ENCODE measurements around the gene RCC1.

RCC1 gene

GRCh38 chr1:28494737-28495136 lies 11.1 kb upstream of the RCC1 start:
- Histone ChIP-seq H3K36me3 (ENCODE audit: insufficient read depth, low read length) (peaks cover 13% of the 10 kb centered on the region), H3K79me2 (ENCODE audit: control insufficient read depth, insufficient read depth, low read length, unreplicated experiment) (no peaks in the 10 kb centered on the region), H2AFZ (ENCODE audit: low read length, unreplicated experiment) (no peak overlapping the region), H3K4me1 (ENCODE audit: control insufficient read depth, insufficient read depth, low read length, unreplicated experiment) (no peaks in the 10 kb centered on the region), H3K27me3 (ENCODE audit: insufficient read depth, low read length) (no peaks in the 10 kb centered on the region), H3K27ac (ENCODE audit: low read depth, low read length) (no peak overlapping the region), H3K4me3 (ENCODE audit: low read depth, low read length) (no peak overlapping the region)

GRCh38 chr1:28499553-28499952 lies 6.3 kb upstream of the RCC1 start:
- Histone ChIP-seq H3K27ac (ENCODE audit: low read depth, low read length) (no peak overlapping the region), H3K4me1 (ENCODE audit: control insufficient read depth, insufficient read depth, low read length, unreplicated experiment) (peaks cover 5% of the 10 kb centered on the region), H2AFZ (ENCODE audit: low read length, unreplicated experiment) (no peak overlapping the region), H3K36me3 (ENCODE audit: insufficient read depth, low read length) (peaks cover 2% of the 10 kb centered on the region), H3K4me3 (ENCODE audit: low read depth, low read length) (no peak overlapping the region), H3K79me2 (ENCODE audit: control insufficient read depth, insufficient read depth, low read length, unreplicated experiment) (no peaks in the 10 kb centered on the region), H3K27me3 (ENCODE audit: insufficient read depth, low read length) (no peaks in the 10 kb centered on the region)

- Histone ChIP-seq H3K36me3 (ENCODE audit: insufficient read depth, low read length) (peaks cover 8% of the 10 kb centered on the region), H3K27me3 (ENCODE audit: insufficient read depth, low read length) (no peaks in the 10 kb centered on the region), H3K4me3 (ENCODE audit: low read depth, low read length) (no peak overlapping the region), H3K79me2 (ENCODE audit: control insufficient read depth, insufficient read depth, low read length, unreplicated experiment) (peaks cover 14% of the 10 kb centered on the region), H2AFZ (ENCODE audit: low read length, unreplicated experiment) (no peak overlapping the region), H3K4me1 (ENCODE audit: control insufficient read depth, insufficient read depth, low read length, unreplicated experiment) (peaks cover 5% of the 10 kb centered on the region), H3K27ac (ENCODE audit: low read depth, low read length) (no peak overlapping the region)
Observed at GRCh38 chr1:28501925-28502324, 3.9 kb upstream of the RCC1 start.

- Histone ChIP-seq H3K27me3 (ENCODE audit: insufficient read depth, low read length) (no peaks in the 10 kb centered on the region), H3K27ac (ENCODE audit: low read depth, low read length) (no peak overlapping the region), H3K36me3 (ENCODE audit: insufficient read depth, low read length) (peaks cover 20% of the 10 kb centered on the region), H3K4me3 (ENCODE audit: low read depth, low read length) (no peak overlapping the region), H3K79me2 (ENCODE audit: control insufficient read depth, insufficient read depth, low read length, unreplicated experiment) (peaks cover 26% of the 10 kb centered on the region), H3K4me1 (ENCODE audit: control insufficient read depth, insufficient read depth, low read length, unreplicated experiment) (peaks cover 8% of the 10 kb centered on the region), H2AFZ (ENCODE audit: low read length, unreplicated experiment) (no peak overlapping the region)
Observed at GRCh38 chr1:28503117-28503516, 2.7 kb upstream of the RCC1 start.

GRCh38 chr1:28506907-28507246 lies 1.0 kb downstream of the RCC1 start:
- Histone ChIP-seq H2AFZ (ENCODE audit: low read length, unreplicated experiment) (no peak overlapping the region), H3K4me1 (ENCODE audit: control insufficient read depth, insufficient read depth, low read length, unreplicated experiment) (peaks cover 32% of the 10 kb centered on the region), H3K4me3 (ENCODE audit: low read depth, low read length) (peak overlapping the region; percentile 80), H3K27ac (ENCODE audit: low read depth, low read length) (peak overlapping the region; percentile 96), H3K79me2 (ENCODE audit: control insufficient read depth, insufficient read depth, low read length, unreplicated experiment) (peaks cover 51% of the 10 kb centered on the region), H3K36me3 (ENCODE audit: insufficient read depth, low read length) (peaks cover 49% of the 10 kb centered on the region), H3K27me3 (ENCODE audit: insufficient read depth, low read length) (no peaks in the 10 kb centered on the region)

- peaks cover 32% of the 10 kb centered on the region for H3K4me1 ChIP-seq (ENCODE audit: control insufficient read depth, insufficient read depth, low read length, unreplicated experiment)
- no peaks in the 10 kb centered on the region for H3K27me3 ChIP-seq (ENCODE audit: insufficient read depth, low read length)
- peak overlapping the region; percentile 96 for H3K27ac ChIP-seq (ENCODE audit: low read depth, low read length)
- H3K79me2 ChIP-seq (ENCODE audit: control insufficient read depth, insufficient read depth, low read length, unreplicated experiment) = peaks cover 51% of the 10 kb centered on the region
- peak overlapping the region; percentile 80 for H3K4me3 ChIP-seq (ENCODE audit: low read depth, low read length)
- H3K36me3 ChIP-seq (ENCODE audit: insufficient read depth, low read length) = peaks cover 49% of the 10 kb centered on the region
- H2AFZ ChIP-seq (ENCODE audit: low read length, unreplicated experiment) = no peak overlapping the region
Observed at GRCh38 chr1:28507247-28507645, 1.4 kb downstream of the RCC1 start.

- Histone ChIP-seq H3K4me1 (ENCODE audit: control insufficient read depth, insufficient read depth, low read length, unreplicated experiment) (peaks cover 32% of the 10 kb centered on the region), H3K27ac (ENCODE audit: low read depth, low read length) (peak overlapping the region; percentile 96), H3K36me3 (ENCODE audit: insufficient read depth, low read length) (peaks cover 49% of the 10 kb centered on the region), H2AFZ (ENCODE audit: low read length, unreplicated experiment) (no peak overlapping the region), H3K27me3 (ENCODE audit: insufficient read depth, low read length) (no peaks in the 10 kb centered on the region), H3K79me2 (ENCODE audit: control insufficient read depth, insufficient read depth, low read length, unreplicated experiment) (peaks cover 51% of the 10 kb centered on the region), H3K4me3 (ENCODE audit: low read depth, low read length) (peak overlapping the region; percentile 80)
Observed at GRCh38 chr1:28507646-28508434, 2.0 kb downstream of the RCC1 start.

GRCh38 chr1:28508435-28508754 lies 2.6 kb downstream of the RCC1 start:
- Histone ChIP-seq H3K4me1 (ENCODE audit: control insufficient read depth, insufficient read depth, low read length, unreplicated experiment) (peaks cover 32% of the 10 kb centered on the region), H3K4me3 (ENCODE audit: low read depth, low read length) (peak overlapping the region; percentile 80), H2AFZ (ENCODE audit: low read length, unreplicated experiment) (no peak overlapping the region), H3K27ac (ENCODE audit: low read depth, low read length) (peak overlapping the region; percentile 96), H3K27me3 (ENCODE audit: insufficient read depth, low read length) (no peaks in the 10 kb centered on the region), H3K36me3 (ENCODE audit: insufficient read depth, low read length) (peaks cover 49% of the 10 kb centered on the region), H3K79me2 (ENCODE audit: control insufficient read depth, insufficient read depth, low read length, unreplicated experiment) (peaks cover 51% of the 10 kb centered on the region)

GRCh38 chr1:28509705-28510272 lies 3.9 kb downstream of the RCC1 start:
- H2AFZ ChIP-seq (ENCODE audit: low read length, unreplicated experiment) = no peak overlapping the region
- peaks cover 51% of the 10 kb centered on the region for H3K79me2 ChIP-seq (ENCODE audit: control insufficient read depth, insufficient read depth, low read length, unreplicated experiment)

GRCh38 chr1:28510273-28510969 lies 4.6 kb downstream of the RCC1 start:
- peak overlapping the region; percentile 96 for H3K27ac ChIP-seq (ENCODE audit: low read depth, low read length)
- peaks cover 49% of the 10 kb centered on the region for H3K36me3 ChIP-seq (ENCODE audit: insufficient read depth, low read length)
- H3K79me2 ChIP-seq (ENCODE audit: control insufficient read depth, insufficient read depth, low read length, unreplicated experiment) = peaks cover 47% of the 10 kb centered on the region
- H3K4me3 ChIP-seq (ENCODE audit: low read depth, low read length) = peak overlapping the region; percentile 80
- no peaks in the 10 kb centered on the region for H3K27me3 ChIP-seq (ENCODE audit: insufficient read depth, low read length)
- H2AFZ ChIP-seq (ENCODE audit: low read length, unreplicated experiment) = no peak overlapping the region
- peaks cover 32% of the 10 kb centered on the region for H3K4me1 ChIP-seq (ENCODE audit: control insufficient read depth, insufficient read depth, low read length, unreplicated experiment)

More at GRCh38 chr1:28509705-28510272, 3.9 kb downstream of the RCC1 start:
- H3K36me3 ChIP-seq (ENCODE audit: insufficient read depth, low read length) = peaks cover 49% of the 10 kb centered on the region
- H3K4me3 ChIP-seq (ENCODE audit: low read depth, low read length) = peak overlapping the region; percentile 80
- H3K4me1 ChIP-seq (ENCODE audit: control insufficient read depth, insufficient read depth, low read length, unreplicated experiment) = peaks cover 32% of the 10 kb centered on the region
- H3K27me3 ChIP-seq (ENCODE audit: insufficient read depth, low read length) = no peaks in the 10 kb centered on the region
- peak overlapping the region; percentile 96 for H3K27ac ChIP-seq (ENCODE audit: low read depth, low read length)

Measured in ACC112 (cell line).